ENCODE data around the gene STRC.
"Not testable (repeated sequence)": the region's sequence is repeated elsewhere in the genome, so short reads cannot be mapped to it uniquely, and the experiment has no call there.

DNA sequence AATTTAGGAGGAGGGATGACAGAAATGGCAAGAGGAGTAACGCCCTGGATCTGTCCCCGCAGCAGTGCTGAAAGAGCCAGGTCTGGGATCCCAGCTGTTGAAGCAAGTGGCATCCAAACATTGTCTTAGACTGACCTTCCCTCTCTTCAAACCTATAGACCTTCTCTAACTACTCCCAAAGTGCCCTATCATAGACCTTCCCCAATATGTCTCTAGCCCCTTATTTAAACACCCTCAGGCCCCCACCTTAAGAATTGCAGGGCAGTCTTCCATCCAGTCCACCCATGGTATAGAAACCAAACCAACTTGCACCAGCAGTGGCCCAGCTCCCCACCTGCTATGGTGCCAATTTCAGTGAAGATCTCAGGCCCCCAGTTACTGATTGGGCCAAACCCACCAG is 18.4 kb downstream of the STRC start:
- TF ChIP-seq, protein P1, sequence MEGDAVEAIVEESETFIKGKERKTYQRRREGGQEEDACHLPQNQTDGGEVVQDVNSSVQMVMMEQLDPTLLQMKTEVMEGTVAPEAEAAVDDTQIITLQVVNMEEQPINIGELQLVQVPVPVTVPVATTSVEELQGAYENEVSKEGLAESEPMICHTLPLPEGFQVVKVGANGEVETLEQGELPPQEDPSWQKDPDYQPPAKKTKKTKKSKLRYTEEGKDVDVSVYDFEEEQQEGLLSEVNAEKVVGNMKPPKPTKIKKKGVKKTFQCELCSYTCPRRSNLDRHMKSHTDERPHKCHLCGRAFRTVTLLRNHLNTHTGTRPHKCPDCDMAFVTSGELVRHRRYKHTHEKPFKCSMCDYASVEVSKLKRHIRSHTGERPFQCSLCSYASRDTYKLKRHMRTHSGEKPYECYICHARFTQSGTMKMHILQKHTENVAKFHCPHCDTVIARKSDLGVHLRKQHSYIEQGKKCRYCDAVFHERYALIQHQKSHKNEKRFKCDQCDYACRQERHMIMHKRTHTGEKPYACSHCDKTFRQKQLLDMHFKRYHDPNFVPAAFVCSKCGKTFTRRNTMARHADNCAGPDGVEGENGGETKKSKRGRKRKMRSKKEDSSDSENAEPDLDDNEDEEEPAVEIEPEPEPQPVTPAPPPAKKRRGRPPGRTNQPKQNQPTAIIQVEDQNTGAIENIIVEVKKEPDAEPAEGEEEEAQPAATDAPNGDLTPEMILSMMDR (IDR thresholded peaks at IDR 0.05; ENCODE audit: insufficient read depth, low read length), result not testable (repeated sequence)
- TF ChIP-seq POLR2AphosphoS5 (IDR thresholded peaks at IDR 0.05; ENCODE audit: low read depth), result not testable (repeated sequence)
- TF ChIP-seq, protein P2, sequence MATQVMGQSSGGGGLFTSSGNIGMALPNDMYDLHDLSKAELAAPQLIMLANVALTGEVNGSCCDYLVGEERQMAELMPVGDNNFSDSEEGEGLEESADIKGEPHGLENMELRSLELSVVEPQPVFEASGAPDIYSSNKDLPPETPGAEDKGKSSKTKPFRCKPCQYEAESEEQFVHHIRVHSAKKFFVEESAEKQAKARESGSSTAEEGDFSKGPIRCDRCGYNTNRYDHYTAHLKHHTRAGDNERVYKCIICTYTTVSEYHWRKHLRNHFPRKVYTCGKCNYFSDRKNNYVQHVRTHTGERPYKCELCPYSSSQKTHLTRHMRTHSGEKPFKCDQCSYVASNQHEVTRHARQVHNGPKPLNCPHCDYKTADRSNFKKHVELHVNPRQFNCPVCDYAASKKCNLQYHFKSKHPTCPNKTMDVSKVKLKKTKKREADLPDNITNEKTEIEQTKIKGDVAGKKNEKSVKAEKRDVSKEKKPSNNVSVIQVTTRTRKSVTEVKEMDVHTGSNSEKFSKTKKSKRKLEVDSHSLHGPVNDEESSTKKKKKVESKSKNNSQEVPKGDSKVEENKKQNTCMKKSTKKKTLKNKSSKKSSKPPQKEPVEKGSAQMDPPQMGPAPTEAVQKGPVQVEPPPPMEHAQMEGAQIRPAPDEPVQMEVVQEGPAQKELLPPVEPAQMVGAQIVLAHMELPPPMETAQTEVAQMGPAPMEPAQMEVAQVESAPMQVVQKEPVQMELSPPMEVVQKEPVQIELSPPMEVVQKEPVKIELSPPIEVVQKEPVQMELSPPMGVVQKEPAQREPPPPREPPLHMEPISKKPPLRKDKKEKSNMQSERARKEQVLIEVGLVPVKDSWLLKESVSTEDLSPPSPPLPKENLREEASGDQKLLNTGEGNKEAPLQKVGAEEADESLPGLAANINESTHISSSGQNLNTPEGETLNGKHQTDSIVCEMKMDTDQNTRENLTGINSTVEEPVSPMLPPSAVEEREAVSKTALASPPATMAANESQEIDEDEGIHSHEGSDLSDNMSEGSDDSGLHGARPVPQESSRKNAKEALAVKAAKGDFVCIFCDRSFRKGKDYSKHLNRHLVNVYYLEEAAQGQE (IDR thresholded peaks at IDR 0.05; ENCODE audit: insufficient replicate concordance, low read depth), result not testable (repeated sequence)
